PC-9 (cell line): ENCODE data around the gene BHLHE40. TPM values are rescaled to one million over a fixed set of nuclear protein-coding genes. Genes with fewer than 3 reads are reported as not detected.

Source experiments
- BruUV-seq: library from RNA; stranded (reverse); fragments of 400-500 nt; replicated peaks from 2 replicates; lab custom pipeline; 2021; lab: Mats Ljungman, UMichigan
- CTCF ChIA-PET: fragments of 300-600 bp; sonication (Branson Sonifier 250); formaldehyde crosslinking; loops from one replicate; lab custom pipeline; 2022; ENCODE audit warnings: antibody characterized with exemption; lab: Charles Lee
- POLR2A ChIA-PET: fragments of 300-600 bp; sonication (Branson Sonifier 250); formaldehyde crosslinking; loops from one replicate; lab custom pipeline; 2022; ENCODE audit warnings: antibody characterized with exemption; ENCODE audit not compliant: unreplicated experiment; lab: Charles Lee
- DNase-seq, 2 experiments: peaks; one replicate each; pipeline versions ENCODE4 v3.0.0 to v3.0.0-alpha.2; 2015 to 2022; ENCODE audit warnings: mixed read lengths in 1 of 2
- H2AFZ ChIP-seq: fragments of 200-600 bp; sonication (generic); 2 replicates; pipeline ENCODE4 v1.8.1; 2017; ENCODE audit warnings: antibody characterized with exemption
- H3F3A ChIP-seq: fragments of 200-600 bp; sonication (generic); 2 replicates; pipeline ENCODE4 v1.8.1; 2017; ENCODE audit warnings: antibody characterized with exemption, mild to moderate bottlenecking, low read depth; ENCODE audit not compliant: insufficient read depth
- H3K27ac ChIP-seq: fragments of 200-600 bp; sonication (generic); 2 replicates; pipeline ENCODE4 v1.6.1; 2016; ENCODE audit warnings: mixed run types
- H3K27me3 ChIP-seq: fragments of 200-600 bp; sonication (generic); 2 replicates; pipeline ENCODE4 v1.6.1; 2016; ENCODE audit warnings: low read depth, mixed run types; ENCODE audit not compliant: insufficient read depth
- H3K36me3 ChIP-seq: fragments of 200-600 bp; sonication (generic); 2 replicates; pipeline ENCODE4 v1.6.1; 2016; ENCODE audit warnings: low read depth, mixed run types
- H3K4me1 ChIP-seq: fragments of 200-600 bp; sonication (generic); replicated peaks from 2 replicates; pipeline ENCODE4 v1.6.1; 2016; ENCODE audit warnings: mixed run types; ENCODE audit not compliant: insufficient read depth
- H3K4me2 ChIP-seq: fragments of 200-600 bp; sonication (generic); 2 replicates; pipeline ENCODE4 v1.6.1; 2017; ENCODE audit warnings: mixed run types
- H3K4me3 ChIP-seq: fragments of 200-600 bp; sonication (generic); 2 replicates; pipeline ENCODE4 v1.6.1; 2016; ENCODE audit warnings: mixed run types
- H3K79me2 ChIP-seq: fragments of 200-600 bp; sonication (generic); 2 replicates; pipeline ENCODE4 v1.6.1; 2017; ENCODE audit warnings: low read depth, mixed run types
- H3K9me2 ChIP-seq: fragments of 200-600 bp; sonication (generic); 2 replicates; pipeline ENCODE4 v1.8.1; 2017; ENCODE audit warnings: mild to moderate bottlenecking; ENCODE audit not compliant: insufficient read depth
- H3K9me3 ChIP-seq: fragments of 200-600 bp; sonication (generic); 2 replicates; pipeline ENCODE4 v1.8.1; 2016; ENCODE audit warnings: low read depth; ENCODE audit not compliant: insufficient read depth
- H4K20me1 ChIP-seq: fragments of 200-600 bp; sonication (generic); 2 replicates; pipeline ENCODE4 v1.8.1; 2017; ENCODE audit not compliant: insufficient read depth
- EZH2 ChIP-seq: fragments of 200-600 bp; sonication (generic); IDR thresholded peaks from 2 replicates; pipeline ENCODE4 v1.8.0; 2017; ENCODE audit warnings: antibody characterized with exemption, low read depth
- intact Hi-C: fragments of 100-400 bp; cut with micrococcal nuclease; formaldehyde crosslinking; loops from one replicate; pipeline ENCODE4 v1.10.0; 2022; ENCODE audit not compliant: unreplicated experiment
- total RNA-seq: library from RNA; stranded (reverse); gene quantifications from 2 replicates; pipeline ENCODE4 v1.2.3, GENCODE V29; 2021
- TF ChIP-seq, protein P1 (sequence below): fragments of 200-600 bp; sonication (generic); conservative IDR thresholded peaks from 2 replicates; pipeline ENCODE4 v1.6.1; 2017; ENCODE audit warnings: mixed run types, antibody characterized with exemption, mild to moderate bottlenecking, moderate library complexity

Gene BHLHE40
- total RNA-seq, 1 experiment from 2014 or later: 45.5 TPM

DNA sequence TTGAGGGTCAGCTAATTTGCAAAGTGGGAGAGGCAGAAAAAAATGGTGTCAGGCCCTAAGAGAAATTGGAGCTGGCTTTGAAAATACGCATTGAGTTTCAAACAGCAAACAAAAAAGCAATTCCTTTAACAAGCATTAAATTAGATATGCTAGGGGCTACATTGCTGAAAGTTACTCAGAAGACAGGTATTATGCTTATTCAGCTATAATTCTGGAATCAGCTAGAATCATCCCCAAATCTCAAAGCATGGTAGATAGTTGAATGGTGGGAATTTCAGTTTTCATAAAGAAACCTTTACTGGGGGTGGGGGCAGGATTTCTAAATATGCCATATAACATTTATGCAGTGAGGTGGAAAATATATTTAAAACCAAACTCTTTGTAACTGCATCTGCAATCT, 50.5 kb downstream of the BHLHE40 start:
- ChIA-PET POLR2A (interaction anchor here (0.7 kb wide), 1 partner anchor 11 kb away, joined by 6 read pairs; no protein-coding TSS in a partner anchor), CTCF (no interaction called here)
- Histone ChIP-seq H3K9me2 (no peaks in the 10 kb centered on the region), H3K79me2 (no peaks in the 10 kb centered on the region), H3K4me3 (no peak overlapping the region), H4K20me1 (no peaks in the 10 kb centered on the region), H3K27ac (no peak overlapping the region), H3K27me3 (no peaks in the 10 kb centered on the region), H3K4me1 (0 out of 2 replicates have a peak, but pooled peaks cover 2% of the 10 kb centered on the region), H3K4me2 (no peak overlapping the region), H3K9me3 (no peaks in the 10 kb centered on the region), H2AFZ (no peak overlapping the region), H3K36me3 (no peaks in the 10 kb centered on the region), H3F3A (no peaks in the 10 kb centered on the region)
- TF ChIP-seq, protein P1, sequence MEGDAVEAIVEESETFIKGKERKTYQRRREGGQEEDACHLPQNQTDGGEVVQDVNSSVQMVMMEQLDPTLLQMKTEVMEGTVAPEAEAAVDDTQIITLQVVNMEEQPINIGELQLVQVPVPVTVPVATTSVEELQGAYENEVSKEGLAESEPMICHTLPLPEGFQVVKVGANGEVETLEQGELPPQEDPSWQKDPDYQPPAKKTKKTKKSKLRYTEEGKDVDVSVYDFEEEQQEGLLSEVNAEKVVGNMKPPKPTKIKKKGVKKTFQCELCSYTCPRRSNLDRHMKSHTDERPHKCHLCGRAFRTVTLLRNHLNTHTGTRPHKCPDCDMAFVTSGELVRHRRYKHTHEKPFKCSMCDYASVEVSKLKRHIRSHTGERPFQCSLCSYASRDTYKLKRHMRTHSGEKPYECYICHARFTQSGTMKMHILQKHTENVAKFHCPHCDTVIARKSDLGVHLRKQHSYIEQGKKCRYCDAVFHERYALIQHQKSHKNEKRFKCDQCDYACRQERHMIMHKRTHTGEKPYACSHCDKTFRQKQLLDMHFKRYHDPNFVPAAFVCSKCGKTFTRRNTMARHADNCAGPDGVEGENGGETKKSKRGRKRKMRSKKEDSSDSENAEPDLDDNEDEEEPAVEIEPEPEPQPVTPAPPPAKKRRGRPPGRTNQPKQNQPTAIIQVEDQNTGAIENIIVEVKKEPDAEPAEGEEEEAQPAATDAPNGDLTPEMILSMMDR: no peak
- TF ChIP-seq EZH2: no peak
- no TSS peak for BruUV-seq
- intact Hi-C loops: loop anchor here (5.0 kb wide), 1 partner anchor 93 kb away; the partner anchor contains the start of gene ARL8B
- no peak for DNase-seq

DNA sequence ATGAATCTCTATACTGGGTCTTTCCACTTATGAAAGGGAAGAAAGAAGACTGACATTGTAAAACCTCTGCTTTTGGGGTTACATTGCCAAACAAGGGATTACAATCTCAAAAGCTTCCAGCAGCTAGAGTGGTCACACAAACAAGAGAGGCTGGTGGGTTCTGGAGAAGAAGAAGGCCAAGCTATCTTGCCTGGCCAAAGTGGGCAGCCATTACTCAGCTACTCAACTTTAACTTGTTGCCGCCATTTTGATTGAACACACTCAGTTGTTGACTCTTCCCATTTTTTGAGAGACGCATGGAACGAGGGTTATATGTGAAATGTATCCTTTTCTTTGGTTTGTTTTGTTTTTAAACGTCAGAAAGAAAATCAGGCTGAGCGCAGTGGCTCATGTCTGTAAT, 50.9 kb downstream of the BHLHE40 start:
- no peak overlapping the region for H2AFZ ChIP-seq
- no peaks in the 10 kb centered on the region for H3K27me3 ChIP-seq
- intact Hi-C loops: no loop called here
- H3K9me2 ChIP-seq: no peaks in the 10 kb centered on the region
- H3K4me2 ChIP-seq: no peak overlapping the region
- no peak for DNase-seq
- no peaks in the 10 kb centered on the region for H3F3A ChIP-seq
- TF ChIP-seq EZH2: no peak
- TF ChIP-seq, protein P1: no peak
- H3K9me3 ChIP-seq: no peaks in the 10 kb centered on the region
- H3K36me3 ChIP-seq: no peaks in the 10 kb centered on the region
- ChIA-PET CTCF (no interaction called here), POLR2A (no interaction called here)
- H3K4me1 ChIP-seq: no peaks in the 10 kb centered on the region
- no peaks in the 10 kb centered on the region for H4K20me1 ChIP-seq
- BruUV-seq: no TSS peak
- H3K79me2 ChIP-seq: no peaks in the 10 kb centered on the region
- no peak overlapping the region for H3K4me3 ChIP-seq
- no peak overlapping the region for H3K27ac ChIP-seq

DNA sequence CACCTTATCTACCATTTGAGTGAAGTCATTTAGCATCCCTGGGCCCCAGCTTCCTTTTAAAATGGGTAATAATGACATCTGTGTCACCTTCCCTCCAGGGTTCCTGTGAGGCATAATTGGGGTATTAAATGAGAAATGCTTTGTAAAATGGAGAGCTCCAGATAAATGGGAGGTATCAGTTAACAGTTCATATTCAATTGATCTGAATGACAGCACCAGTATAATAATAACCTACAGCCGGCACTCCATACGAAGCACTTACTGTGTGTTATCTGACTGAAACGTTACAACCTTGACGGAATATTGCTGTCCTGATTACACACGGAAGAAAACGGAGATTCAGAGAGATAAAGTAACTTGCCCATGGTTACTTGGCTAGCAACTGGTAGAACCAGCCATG, 53.6 kb downstream of the BHLHE40 start:
- ChIA-PET POLR2A (interaction anchor here (0.7 kb wide), 1 partner anchor 293 kb away, joined by 22 read pairs; no protein-coding TSS in a partner anchor), CTCF (no interaction called here)
- Histone ChIP-seq H3K4me1 (no peaks in the 10 kb centered on the region), H3F3A (no peaks in the 10 kb centered on the region), H3K4me2 (no peak overlapping the region), H3K27ac (no peak overlapping the region), H3K9me3 (no peaks in the 10 kb centered on the region), H2AFZ (no peak overlapping the region), H3K79me2 (no peaks in the 10 kb centered on the region), H3K9me2 (no peaks in the 10 kb centered on the region), H3K4me3 (no peak overlapping the region), H3K36me3 (no peaks in the 10 kb centered on the region), H3K27me3 (no peaks in the 10 kb centered on the region), H4K20me1 (no peaks in the 10 kb centered on the region)
- no TSS peak for BruUV-seq
- TF ChIP-seq, protein P1: no peak
- no peak for TF ChIP-seq EZH2
- no peak for DNase-seq
- intact Hi-C loops: no loop called here

Other genes starting within 250 kb of the BHLHE40 start
- 45.4 and 49.5 TPM in 2 replicates for gene ARL8B, start 142.9 kb downstream of the BHLHE40 start, total RNA-seq
- 53.5 and 55.9 TPM in 2 replicates for gene EDEM1, start 208.3 kb downstream of the BHLHE40 start, total RNA-seq